22Rv1 (cell line): Measurements from ENCODE around the gene SLC23A2.

ENCODE experiments used
- CTCF ChIP-seq: fragments of 450-650 bp; IDR thresholded peaks from 2 replicates; pipeline ENCODE4 v1.5.1; 2017; ENCODE audit warnings: mild to moderate bottlenecking
- ZFX ChIP-seq: fragments of 450-650 bp; IDR thresholded peaks from 2 replicates; pipeline ENCODE4 v1.6.1; 2017; ENCODE audit warnings: antibody characterized with exemption, borderline replicate concordance

DNA sequence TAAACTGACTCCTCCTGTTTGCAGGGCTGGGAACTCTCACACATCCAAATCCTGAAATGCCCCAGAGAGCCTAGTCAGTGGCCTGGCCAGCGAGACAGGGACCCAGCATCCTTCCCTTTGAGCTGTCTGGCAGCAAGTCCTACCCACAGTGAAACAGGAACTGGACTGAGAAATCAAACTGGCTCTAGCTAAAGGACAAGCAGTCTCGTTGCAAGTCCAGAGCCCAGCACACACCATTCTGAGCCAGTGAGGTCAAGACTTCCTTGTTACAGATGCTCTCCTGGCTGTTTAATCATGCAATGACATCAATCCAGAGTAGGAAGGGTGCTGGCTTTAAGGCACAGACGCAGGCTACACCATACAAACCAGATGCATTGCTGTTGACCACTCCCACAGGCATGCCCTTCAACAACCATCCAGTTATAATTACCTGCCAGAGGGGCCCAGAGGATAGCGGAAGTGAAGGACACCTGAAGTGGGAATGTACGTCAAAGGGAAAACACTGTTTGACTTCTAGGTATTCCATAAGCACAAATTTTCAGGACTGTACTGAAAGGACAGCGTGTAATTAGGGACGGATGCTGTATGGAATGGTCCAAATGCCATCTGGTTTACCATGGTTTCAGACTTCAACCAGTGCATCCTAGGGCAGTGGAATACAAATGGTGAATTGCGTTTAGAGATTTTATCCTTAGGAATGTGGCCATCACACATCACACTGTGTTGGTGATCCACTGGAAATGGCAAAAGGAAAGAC lies 114.4 kb downstream of the SLC23A2 start:
- TF ChIP-seq CTCF, result no peak
- no peak for TF ChIP-seq ZFX
